Measurements from ENCODE around the gene FNIP2.

DNA sequence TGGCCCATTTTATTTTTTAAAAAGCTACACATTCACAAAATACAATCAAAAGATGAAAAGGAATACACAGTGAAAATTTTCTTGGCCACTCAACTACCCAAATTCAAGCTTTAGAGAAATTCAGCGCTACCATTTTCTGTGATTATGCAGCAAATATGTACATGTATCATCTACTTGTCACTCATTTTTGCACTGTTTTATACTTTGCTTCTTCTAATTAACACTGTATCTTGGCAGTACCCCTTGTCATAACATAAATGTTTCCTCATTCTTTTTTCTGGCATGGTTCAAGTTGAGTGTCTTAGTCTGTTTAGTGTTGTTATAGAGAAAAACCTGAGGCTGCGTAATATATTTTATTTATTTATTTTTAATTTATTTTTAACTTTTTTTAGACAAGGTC is 30.0 kb upstream of the FNIP2 start:
- TF ChIP-seq, protein P1, sequence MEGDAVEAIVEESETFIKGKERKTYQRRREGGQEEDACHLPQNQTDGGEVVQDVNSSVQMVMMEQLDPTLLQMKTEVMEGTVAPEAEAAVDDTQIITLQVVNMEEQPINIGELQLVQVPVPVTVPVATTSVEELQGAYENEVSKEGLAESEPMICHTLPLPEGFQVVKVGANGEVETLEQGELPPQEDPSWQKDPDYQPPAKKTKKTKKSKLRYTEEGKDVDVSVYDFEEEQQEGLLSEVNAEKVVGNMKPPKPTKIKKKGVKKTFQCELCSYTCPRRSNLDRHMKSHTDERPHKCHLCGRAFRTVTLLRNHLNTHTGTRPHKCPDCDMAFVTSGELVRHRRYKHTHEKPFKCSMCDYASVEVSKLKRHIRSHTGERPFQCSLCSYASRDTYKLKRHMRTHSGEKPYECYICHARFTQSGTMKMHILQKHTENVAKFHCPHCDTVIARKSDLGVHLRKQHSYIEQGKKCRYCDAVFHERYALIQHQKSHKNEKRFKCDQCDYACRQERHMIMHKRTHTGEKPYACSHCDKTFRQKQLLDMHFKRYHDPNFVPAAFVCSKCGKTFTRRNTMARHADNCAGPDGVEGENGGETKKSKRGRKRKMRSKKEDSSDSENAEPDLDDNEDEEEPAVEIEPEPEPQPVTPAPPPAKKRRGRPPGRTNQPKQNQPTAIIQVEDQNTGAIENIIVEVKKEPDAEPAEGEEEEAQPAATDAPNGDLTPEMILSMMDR (IDR thresholded peaks at IDR 0.05; ENCODE audit: insufficient read depth, low read depth, low read length): no peak
- TF ChIP-seq EZH2 (IDR thresholded peaks at IDR 0.05; ENCODE audit: insufficient read depth, low read length): no peak
